ENCODE results near the gene LIN28B.
"Not testable (repeated sequence)": the region's sequence is repeated elsewhere in the genome, so short reads cannot be mapped to it uniquely, and the experiment has no call there.

LIN28B gene

GRCh38 chr6:105013459-105013858, 56.6 kb downstream of the LIN28B start:
- DNase-seq (ENCODE audit: low read depth, low spot score): not testable (repeated sequence)

- no peak for DNase-seq (ENCODE audit: low read depth, low spot score)
Observed at GRCh38 chr6:105014448-105014847, 57.5 kb downstream of the LIN28B start.

DNA sequence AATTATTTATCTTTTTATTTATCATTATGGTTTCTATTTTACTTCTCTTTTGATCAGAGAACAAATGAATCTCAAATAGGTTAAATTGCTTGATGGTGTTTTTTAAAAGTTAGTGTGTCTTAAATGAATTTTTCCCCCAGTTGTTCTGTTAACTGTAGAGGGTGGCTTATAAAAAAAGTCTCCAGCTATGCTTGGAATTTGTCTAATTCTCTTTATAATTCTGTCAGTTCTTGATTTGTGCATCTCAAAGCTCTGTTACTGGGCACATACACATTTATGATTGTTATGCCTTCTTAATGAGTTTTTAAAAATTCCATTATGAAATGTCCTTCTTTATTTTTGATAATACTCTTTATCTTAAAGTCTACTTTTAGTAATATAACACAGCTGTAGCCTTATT, 58.0 kb downstream of the LIN28B start:
- no peak for DNase-seq (ENCODE audit: low read depth, low spot score)

GRCh38 chr6:105015482-105015881, 58.6 kb downstream of the LIN28B start:
- DNase-seq (ENCODE audit: low read depth, low spot score): no peak

DNA sequence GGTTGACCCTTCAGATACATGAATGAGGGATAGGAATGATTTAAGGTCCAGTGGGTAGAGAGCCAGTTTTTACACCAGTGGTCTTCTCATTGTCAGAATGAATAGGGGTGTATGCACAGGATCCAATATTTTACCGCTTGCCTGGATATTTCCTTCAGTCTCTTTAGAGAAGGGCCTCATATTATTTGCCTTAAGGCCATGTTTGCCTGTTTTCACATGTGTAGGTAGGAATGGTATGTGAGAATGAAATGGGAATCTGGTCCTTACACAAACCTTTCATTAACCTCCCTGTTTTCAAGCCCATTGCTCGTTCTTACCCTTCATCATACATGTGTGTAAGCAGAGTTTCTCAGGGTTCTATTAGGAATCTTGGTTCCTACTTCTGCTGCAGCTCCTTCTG, 62.4 kb downstream of the LIN28B start:
- no peak for DNase-seq (ENCODE audit: low read depth, low spot score)

GRCh38 chr6:105021399-105021798, 64.5 kb downstream of the LIN28B start:
- no peak for DNase-seq (ENCODE audit: low read depth, low spot score)

- DNase-seq (ENCODE audit: low read depth, low spot score): no peak
Observed at GRCh38 chr6:105022416-105022815, 65.5 kb downstream of the LIN28B start.

DNA sequence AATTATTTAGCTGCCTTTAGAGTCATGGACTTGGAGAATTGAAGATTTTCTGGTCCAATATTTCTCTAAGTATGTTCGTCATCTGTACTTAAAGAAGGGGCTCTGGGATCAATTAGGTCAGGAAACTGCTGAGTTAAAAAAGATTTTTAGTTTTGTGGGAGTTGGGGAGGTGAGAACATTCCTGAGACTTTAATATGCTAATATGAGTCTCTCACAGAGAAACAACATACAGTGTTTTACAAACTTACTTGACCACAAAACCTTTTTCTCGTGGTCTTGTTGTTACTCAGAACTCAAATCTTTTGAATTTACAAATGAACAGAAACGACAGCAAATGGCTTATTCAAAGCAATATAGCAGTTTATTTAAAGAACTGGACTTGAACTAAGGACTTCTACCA, 67.9 kb downstream of the LIN28B start:
- no peak for DNase-seq (ENCODE audit: low read depth, low spot score)

DNA sequence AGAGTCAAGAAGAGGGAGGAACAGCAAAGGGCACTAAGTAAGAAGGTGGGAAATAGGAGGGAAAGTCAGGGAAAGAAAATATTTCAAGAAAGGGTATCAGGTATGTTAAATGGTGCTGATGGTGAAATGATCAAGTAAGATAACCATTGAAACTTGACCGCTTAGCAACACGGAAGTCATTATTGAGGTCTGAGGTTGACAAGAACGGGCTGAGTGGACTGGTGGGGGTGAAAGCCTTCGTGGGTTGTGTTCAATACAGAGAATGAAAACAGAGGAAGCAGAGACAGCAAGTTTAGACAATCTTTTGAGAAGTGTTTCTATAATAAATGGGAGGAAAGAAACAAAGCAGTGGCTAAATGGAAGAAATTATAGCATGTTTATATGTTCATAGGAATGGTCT, 72.0 kb downstream of the LIN28B start:
- no peak for DNase-seq (ENCODE audit: low read depth, low spot score)

DNA sequence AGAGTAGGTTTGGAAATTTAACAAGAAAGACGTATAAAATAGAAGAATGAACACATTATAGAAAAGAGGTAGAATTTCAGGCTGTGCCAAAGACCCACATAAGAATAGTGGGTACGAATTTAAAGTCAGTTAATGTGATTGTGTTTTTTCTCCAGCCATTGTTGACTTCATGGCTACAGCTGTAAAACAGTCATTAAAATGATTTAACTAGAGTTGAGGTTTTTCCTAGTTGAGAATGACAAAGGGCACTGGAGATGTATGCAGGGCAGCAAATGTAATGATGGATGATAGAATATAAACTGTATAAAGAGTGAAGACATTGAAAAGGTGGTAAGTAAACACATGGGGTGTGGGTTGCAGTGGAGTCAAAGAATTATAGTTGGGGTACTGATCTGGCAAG, 72.7 kb downstream of the LIN28B start:
- no peak for DNase-seq (ENCODE audit: low read depth, low spot score)

GRCh38 chr6:105034470-105034869, 77.6 kb downstream of the LIN28B start:
- no peak for DNase-seq (ENCODE audit: low read depth, low spot score)

GRCh38 chr6:105035299-105035698, 78.4 kb downstream of the LIN28B start:
- no peak for DNase-seq (ENCODE audit: low read depth, low spot score)

DNA sequence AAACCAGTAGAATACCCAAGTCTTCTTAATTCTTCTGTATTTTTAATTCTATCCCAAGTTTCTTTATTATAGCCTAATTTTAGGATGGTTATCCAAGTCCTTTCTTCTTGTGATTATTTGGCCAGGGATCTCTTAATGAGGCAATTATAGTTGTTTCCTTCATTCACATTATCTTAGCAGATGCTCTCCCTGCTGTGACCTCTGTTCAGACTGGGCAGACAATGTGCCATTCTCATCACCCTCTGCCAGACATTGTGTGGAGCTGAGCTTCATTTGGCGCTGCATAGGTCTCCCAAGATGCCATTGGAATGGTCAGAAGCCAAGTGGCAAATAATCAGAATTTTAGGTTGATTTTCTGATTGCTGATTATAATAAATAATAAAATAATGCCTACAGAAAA, 79.4 kb downstream of the LIN28B start:
- no peak for DNase-seq (ENCODE audit: low read depth, low spot score)

GRCh38 chr6:105038259-105038658, 81.4 kb downstream of the LIN28B start:
- DNase-seq (ENCODE audit: low read depth, low spot score): no peak

GRCh38 chr6:105041880-105042279, 85.0 kb downstream of the LIN28B start:
- no peak for DNase-seq (ENCODE audit: low read depth, low spot score)

DNA sequence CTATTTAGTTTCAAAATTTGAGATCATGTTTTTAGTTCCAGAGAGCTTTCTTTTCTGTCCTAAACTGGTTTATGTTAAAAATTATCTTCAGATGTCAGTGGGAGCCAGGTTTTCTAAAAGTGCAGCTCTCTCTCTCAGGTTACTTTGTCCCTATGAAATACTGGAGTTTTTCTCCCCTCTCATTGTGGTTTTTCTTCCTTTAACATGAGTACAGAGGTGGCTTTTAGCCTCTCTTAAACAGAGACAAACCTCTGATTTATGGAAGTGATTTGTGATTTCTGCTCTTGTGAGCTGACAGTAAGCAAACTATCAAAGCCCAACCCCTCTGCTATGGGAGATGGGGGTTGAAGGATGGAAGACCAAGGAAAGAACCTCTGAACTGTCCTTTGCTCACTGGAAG, 85.7 kb downstream of the LIN28B start:
- no peak for DNase-seq (ENCODE audit: low read depth, low spot score)

GRCh38 chr6:105043979-105044378, 87.1 kb downstream of the LIN28B start:
- no peak for DNase-seq (ENCODE audit: low read depth, low spot score)

- DNase-seq (ENCODE audit: low read depth, low spot score): no peak
Observed at GRCh38 chr6:105045526-105045925, 88.6 kb downstream of the LIN28B start.

GRCh38 chr6:105051941-105052471, 95.1 kb downstream of the LIN28B start:
- no peak for DNase-seq (ENCODE audit: low read depth, low spot score)

- no peak for DNase-seq (ENCODE audit: low read depth, low spot score)
Observed at GRCh38 chr6:105056646-105057045, 99.7 kb downstream of the LIN28B start.

DNA sequence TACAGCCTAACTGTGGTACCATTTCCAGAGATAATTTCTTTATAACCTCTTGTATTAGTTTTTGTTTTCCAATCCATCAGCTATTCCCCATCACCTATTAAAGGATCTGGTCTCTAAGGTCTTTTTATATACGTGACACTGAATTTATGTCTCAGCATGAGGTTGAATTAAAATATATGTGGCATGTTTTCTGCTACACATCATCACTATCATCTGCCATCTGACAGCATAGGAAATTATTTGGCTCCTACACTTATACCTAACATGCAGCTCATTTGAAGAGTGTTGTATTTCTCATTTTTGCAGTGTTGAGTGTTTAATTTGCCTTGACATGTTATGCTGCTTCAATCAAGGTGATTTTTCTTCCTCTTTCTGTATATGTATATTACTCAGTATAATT, 100.3 kb downstream of the LIN28B start:
- DNase-seq (ENCODE audit: low read depth, low spot score): no peak

- no peak for DNase-seq (ENCODE audit: low read depth, low spot score)
Observed at GRCh38 chr6:105058316-105058715, 101.4 kb downstream of the LIN28B start.

GRCh38 chr6:105058846-105059245, 101.9 kb downstream of the LIN28B start:
- no peak for DNase-seq (ENCODE audit: low read depth, low spot score)

DNA sequence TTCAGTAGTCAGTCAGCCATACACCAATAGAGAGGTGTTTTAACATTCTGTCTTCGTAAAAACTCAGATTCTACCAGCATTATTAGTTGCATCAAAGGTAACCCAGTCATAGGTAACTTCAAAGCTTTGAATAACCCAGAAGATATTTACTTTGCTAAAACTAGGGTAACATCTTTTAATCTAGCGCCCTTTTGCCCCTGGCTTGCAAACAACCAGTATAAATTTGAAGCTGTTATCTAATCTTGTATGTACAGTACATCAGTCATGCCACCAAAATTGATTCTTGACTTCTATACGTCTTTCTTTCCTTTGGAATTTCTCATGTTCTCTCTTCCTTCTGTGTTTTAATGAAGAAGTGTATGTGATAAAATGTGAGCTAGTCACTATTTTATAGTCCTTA, 109.3 kb downstream of the LIN28B start:
- DNase-seq (ENCODE audit: low read depth, low spot score): no peak

Data from activated CD4-positive, CD25-positive, alpha-beta regulatory T cell treated with anti-CD3 and anti-CD28 coated beads, Interleukin-2, amount 50 U/mL, for 16 hours (primary cell).